ENCODE measurements around the gene VCL. TPM values are rescaled to one million over a fixed set of nuclear protein-coding genes. Genes with fewer than 3 reads are reported as not detected.

VCL gene
- total RNA-seq, 1 donor from 2014 or later = 74.6 TPM

GRCh38 chr10:74034301-74034700 lies 36.4 kb downstream of the VCL start:
- H3K4me1 Mint-ChIP-seq = peaks cover 42% of the 10 kb centered on the region
- no peak for TF ChIP-seq CTCF (conservative IDR thresholded peaks at IDR 0.05)
- no peak overlapping the region for H3K27ac Mint-ChIP-seq (ENCODE audit: unreplicated experiment)
- no peaks in the 10 kb centered on the region for H3K9me3 Mint-ChIP-seq
- H3K36me3 Mint-ChIP-seq (ENCODE audit: low read depth) = no peaks in the 10 kb centered on the region
- no peaks in the 10 kb centered on the region for H3K27me3 Mint-ChIP-seq (ENCODE audit: low read depth)
- H3K4me3 Mint-ChIP-seq = no peak overlapping the region
- DNase-seq (ENCODE audit: low read depth, low spot score) = no peak

DNA sequence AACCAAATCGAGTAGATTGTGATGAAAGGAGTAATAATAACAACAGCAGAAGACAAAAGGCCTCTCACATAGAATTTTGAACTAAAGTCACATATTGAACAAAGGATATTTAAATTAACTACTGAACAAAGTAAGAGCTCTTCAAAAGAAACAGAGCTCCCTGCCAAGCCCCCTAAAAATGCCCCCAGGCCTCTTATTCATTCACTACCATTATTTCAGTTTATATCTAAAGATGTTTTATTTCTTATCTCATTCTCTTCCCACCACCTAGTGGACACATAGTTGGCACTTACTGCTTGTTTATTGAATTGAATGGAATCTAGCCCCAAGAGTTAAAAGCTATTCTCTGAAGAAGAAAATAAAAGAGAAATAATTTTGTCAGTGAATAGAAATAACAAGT lies 37.4 kb downstream of the VCL start:
- H3K27ac Mint-ChIP-seq (ENCODE audit: unreplicated experiment) = peak overlapping the region; percentile 9
- H3K9me3 Mint-ChIP-seq = no peaks in the 10 kb centered on the region
- no peaks in the 10 kb centered on the region for H3K36me3 Mint-ChIP-seq (ENCODE audit: low read depth)
- H3K27me3 Mint-ChIP-seq (ENCODE audit: low read depth) = no peaks in the 10 kb centered on the region
- peak; percentile 51 for TF ChIP-seq CTCF (conservative IDR thresholded peaks at IDR 0.05)
- DNase-seq (ENCODE audit: low read depth, low spot score) = no peak
- peaks cover 52% of the 10 kb centered on the region for H3K4me1 Mint-ChIP-seq
- H3K4me3 Mint-ChIP-seq = no peak overlapping the region

DNA sequence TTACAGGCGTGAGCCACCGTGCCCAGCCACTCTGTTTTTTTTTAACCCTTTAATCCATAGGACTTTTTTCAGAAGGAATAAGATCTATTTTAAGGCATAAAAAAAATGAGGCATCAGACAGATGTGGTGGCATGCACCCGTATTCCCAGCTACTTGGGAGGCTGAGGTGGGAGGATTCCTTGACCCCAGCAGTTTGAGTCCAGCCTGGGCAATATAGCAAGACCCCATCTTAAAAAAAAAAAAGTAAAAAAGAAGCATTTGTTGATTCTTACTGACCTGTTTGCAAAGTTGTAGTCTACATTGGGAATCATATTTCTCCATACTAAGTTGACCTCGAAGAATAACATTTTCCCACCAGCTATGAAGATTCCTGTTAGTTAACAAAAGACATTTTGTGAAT lies 38.6 kb downstream of the VCL start:
- peaks cover 52% of the 10 kb centered on the region for H3K4me1 Mint-ChIP-seq
- no peak overlapping the region for H3K4me3 Mint-ChIP-seq
- H3K27ac Mint-ChIP-seq (ENCODE audit: unreplicated experiment) = no peak overlapping the region
- no peaks in the 10 kb centered on the region for H3K27me3 Mint-ChIP-seq (ENCODE audit: low read depth)
- H3K36me3 Mint-ChIP-seq (ENCODE audit: low read depth) = no peaks in the 10 kb centered on the region
- no peaks in the 10 kb centered on the region for H3K9me3 Mint-ChIP-seq
- TF ChIP-seq CTCF (conservative IDR thresholded peaks at IDR 0.05) = no peak
- no peak for DNase-seq (ENCODE audit: low read depth, low spot score)

DNA sequence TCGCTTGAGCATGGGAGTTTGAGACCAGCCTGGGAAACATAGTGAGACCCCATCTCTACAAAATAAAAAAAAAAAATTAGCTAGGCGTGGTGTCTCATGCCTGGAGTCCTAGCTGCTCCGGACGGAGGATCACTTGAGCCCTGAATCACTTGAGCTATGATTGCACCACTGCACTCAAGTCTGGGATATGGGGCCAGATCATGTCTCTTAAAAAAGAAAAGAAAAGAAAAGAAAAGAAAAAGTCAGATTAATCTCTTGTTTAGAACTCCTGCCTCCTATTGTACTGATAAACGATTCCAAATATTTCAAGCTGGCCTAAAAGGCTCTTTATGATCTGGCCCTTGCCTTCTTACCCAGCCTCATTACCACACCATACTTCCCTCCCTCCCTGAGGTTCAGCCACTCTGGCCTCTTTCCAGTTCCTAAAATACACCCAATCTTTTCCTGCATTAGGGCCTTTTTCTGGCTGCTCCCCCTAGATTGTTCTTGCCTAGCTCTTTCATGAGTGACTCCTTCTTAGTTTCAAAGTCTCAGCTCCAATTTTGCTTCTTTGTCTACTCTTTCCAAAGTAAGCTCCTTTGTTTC lies 41.7 kb downstream of the VCL start:
- Mint-ChIP-seq H3K36me3 (ENCODE audit: low read depth) (peaks cover 7% of the 10 kb centered on the region), H3K9me3 (no peaks in the 10 kb centered on the region), H3K27me3 (ENCODE audit: low read depth) (no peaks in the 10 kb centered on the region), H3K4me3 (no peak overlapping the region), H3K4me1 (peaks cover 31% of the 10 kb centered on the region), H3K27ac (ENCODE audit: unreplicated experiment) (peak overlapping the region; percentile 40)
- TF ChIP-seq CTCF (conservative IDR thresholded peaks at IDR 0.05) = no peak
- DNase-seq (ENCODE audit: low read depth, low spot score) = no peak

DNA sequence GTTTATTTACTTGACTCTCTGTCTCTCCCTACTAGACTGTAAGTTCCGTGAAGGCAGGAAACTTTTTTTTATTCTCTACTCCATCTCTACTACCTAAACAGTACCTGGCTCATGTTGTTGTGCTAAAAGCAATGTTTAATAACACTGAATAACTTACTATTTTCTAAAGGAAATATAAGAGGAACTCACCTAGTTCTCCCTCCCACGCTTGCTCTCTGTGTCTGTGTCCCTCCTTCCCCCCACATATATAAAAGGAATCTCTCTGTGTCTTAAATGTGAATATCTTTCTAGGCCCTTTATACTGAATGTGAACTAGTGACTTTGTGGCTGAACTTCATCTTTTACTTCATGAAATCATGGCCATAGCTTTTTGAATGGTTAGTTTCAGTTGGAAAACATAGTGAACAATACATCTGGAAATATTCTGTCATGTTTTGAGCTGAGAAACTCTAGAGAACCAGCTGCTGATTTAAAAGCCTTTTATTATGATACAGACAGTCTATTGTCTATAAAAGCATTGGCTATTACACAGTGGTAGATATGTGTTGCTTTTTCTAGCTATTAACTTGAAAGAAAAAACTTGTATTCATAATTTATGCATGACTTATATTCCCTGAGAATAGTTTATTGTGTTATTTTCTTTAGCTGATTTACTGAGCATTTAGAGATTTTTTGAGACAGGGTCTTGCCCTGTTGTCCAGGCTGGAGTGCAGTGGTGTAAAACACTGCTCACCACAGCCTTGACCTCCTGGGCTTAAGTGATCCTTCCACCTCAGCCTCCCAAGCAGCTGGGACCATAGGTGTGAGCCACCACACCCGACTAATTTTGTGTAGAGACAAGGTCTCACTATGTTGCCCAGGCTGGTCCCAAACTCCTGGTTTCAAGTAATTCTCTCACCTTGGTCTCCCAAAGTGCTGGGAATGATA lies 42.5 kb downstream of the VCL start:
- no peak overlapping the region for H3K4me3 Mint-ChIP-seq
- DNase-seq (ENCODE audit: low read depth, low spot score) = no peak
- H3K27me3 Mint-ChIP-seq (ENCODE audit: low read depth) = no peaks in the 10 kb centered on the region
- TF ChIP-seq CTCF (conservative IDR thresholded peaks at IDR 0.05) = no peak
- peaks cover 8% of the 10 kb centered on the region for H3K36me3 Mint-ChIP-seq (ENCODE audit: low read depth)
- peaks cover 24% of the 10 kb centered on the region for H3K4me1 Mint-ChIP-seq
- H3K27ac Mint-ChIP-seq (ENCODE audit: unreplicated experiment) = peak overlapping the region; percentile 40
- H3K9me3 Mint-ChIP-seq = no peaks in the 10 kb centered on the region

All from neural crest cell (in vitro differentiated cells).